IMR-90 (cell line): ENCODE data around the gene CD79A. TPM values are rescaled to one million over a fixed set of nuclear protein-coding genes. Genes with fewer than 3 reads are reported as not detected.

Experiments
- ATAC-seq: fragments of 200-7000 bp; cut with Tn5 transposase; 2 replicates; pipeline ENCODE4 v1.9.1; 2020; ENCODE audit warnings: low read depth, mild to moderate bottlenecking, moderate library complexity
- BruUV-seq: library from RNA; stranded (reverse); fragments of 400-500 nt; replicated peaks from 2 replicates; lab custom pipeline; 2021; lab: Mats Ljungman, UMichigan
- CTCF ChIA-PET: fragments of 300-600 bp; formaldehyde crosslinking; extraction: SDS; loops from one replicate; lab custom pipeline; 2021; ENCODE audit warnings: antibody characterized with exemption; lab: Yijun Ruan, JAX
- POLR2A ChIA-PET: fragments of 300-600 bp; sonication (Branson Sonifier 250); formaldehyde crosslinking; loops from one replicate; lab custom pipeline; 2022; ENCODE audit warnings: antibody characterized with exemption; ENCODE audit not compliant: unreplicated experiment; lab: Charles Lee
- DNase-seq: peaks from one replicate; pipeline ENCODE4 v3.0.0; 2013
- H2AFZ ChIP-seq: replicated peaks from 2 replicates; pipeline ENCODE3; 2013; ENCODE audit warnings: low read length, mild to moderate bottlenecking; ENCODE audit not compliant: poor library complexity
- H2AK5ac ChIP-seq: 2 replicates; pipeline ENCODE4 v1.6.1; 2013; ENCODE audit warnings: low read depth, low read length, inconsistent platforms
- H2AK9ac ChIP-seq: replicated peaks from 2 replicates; pipeline ENCODE3; 2013; ENCODE audit warnings: mild to moderate bottlenecking, low read depth, low read length, moderate library complexity; ENCODE audit not compliant: poor library complexity
- H2BK120ac ChIP-seq: 2 replicates; pipeline ENCODE4 v1.6.1; 2013; ENCODE audit warnings: low read depth, low read length, inconsistent platforms
- H2BK15ac ChIP-seq: 3 replicates; pipeline ENCODE4 v1.6.1; 2013; ENCODE audit warnings: low read depth, low read length, inconsistent platforms
- H2BK20ac ChIP-seq: 2 replicates; pipeline ENCODE4 v1.6.1; 2013; ENCODE audit warnings: low read depth, mild to moderate bottlenecking, inconsistent platforms, low read length, moderate library complexity
- H2BK5ac ChIP-seq: 2 replicates; pipeline ENCODE4 v1.6.1; 2013; ENCODE audit warnings: mild to moderate bottlenecking, low read depth, low read length, inconsistent platforms; ENCODE audit not compliant: poor library complexity, severe bottlenecking
- H3K14ac ChIP-seq: replicated peaks from 2 replicates; pipeline ENCODE4 v1.6.1; 2013; ENCODE audit warnings: low read depth, low read length, inconsistent platforms
- H3K18ac ChIP-seq: 2 replicates; pipeline ENCODE4 v1.6.1; 2013; ENCODE audit warnings: low read depth, low read length, control low read depth
- H3K23ac ChIP-seq: 2 replicates; pipeline ENCODE4 v1.6.1; 2013; ENCODE audit warnings: low read depth, low read length, inconsistent platforms
- H3K27ac ChIP-seq: 2 replicates; pipeline ENCODE4 v1.5.1; 2013; ENCODE audit warnings: mild to moderate bottlenecking, control low read depth, low read length; ENCODE audit not compliant: insufficient read depth
- H3K27me3 ChIP-seq: 2 replicates; pipeline ENCODE4 v1.6.1; 2013; ENCODE audit warnings: low read length; ENCODE audit not compliant: control insufficient read depth, insufficient read depth
- H3K36me3 ChIP-seq: 2 replicates; pipeline ENCODE4 v1.6.1; 2013; ENCODE audit warnings: low read length, mixed read lengths; ENCODE audit not compliant: control insufficient read depth, insufficient read depth
- H3K4ac ChIP-seq: 2 replicates; pipeline ENCODE4 v1.6.1; 2013; ENCODE audit warnings: low read depth, low read length, inconsistent platforms
- H3K4me1 ChIP-seq: 2 replicates; pipeline ENCODE4 v1.6.1; 2013; ENCODE audit warnings: low read length, mixed read lengths; ENCODE audit not compliant: control insufficient read depth, insufficient read depth
- H3K4me2 ChIP-seq: 2 replicates; pipeline ENCODE4 v1.6.1; 2013; ENCODE audit warnings: low read depth, mild to moderate bottlenecking, control low read depth, low read length, moderate library complexity
- H3K4me3 ChIP-seq: 2 replicates; pipeline ENCODE4 v1.5.1; 2013; ENCODE audit warnings: low read depth, mild to moderate bottlenecking, control low read depth, low read length, moderate library complexity; ENCODE audit not compliant: insufficient read depth
- H3K56ac ChIP-seq: 2 replicates; pipeline ENCODE4 v1.6.1; 2013; ENCODE audit warnings: low read length, inconsistent platforms; ENCODE audit not compliant: insufficient read depth; ENCODE audit errors: extremely low read depth
- H3K79me1 ChIP-seq, 2 experiments: 2 replicates each; pipeline ENCODE4 v1.6.1; 2013; ENCODE audit warnings: low read length in 2 of 2, inconsistent platforms in 1 of 2, low read depth in 1 of 2
- H3K9ac ChIP-seq: 2 replicates; pipeline ENCODE4 v1.6.1; 2013; ENCODE audit warnings: low read depth, low read length, control low read depth
- H3K9me1 ChIP-seq: 2 replicates; pipeline ENCODE4 v1.6.1; 2013; ENCODE audit warnings: low read length, inconsistent platforms; ENCODE audit not compliant: insufficient read depth
- H3K9me3 ChIP-seq: 2 replicates; pipeline ENCODE4 v1.6.1; 2013; ENCODE audit warnings: low read length; ENCODE audit not compliant: control insufficient read depth, insufficient read depth
- H4K20me1 ChIP-seq: 2 replicates; pipeline ENCODE4 v1.6.1; 2013; ENCODE audit warnings: low read length, inconsistent platforms; ENCODE audit not compliant: insufficient read depth
- H4K5ac ChIP-seq: 2 replicates; pipeline ENCODE4 v1.6.1; 2013; ENCODE audit warnings: mild to moderate bottlenecking, low read depth, low read length, control low read depth
- H4K8ac ChIP-seq, 2 experiments: 2 replicates each; pipeline ENCODE4 v1.6.1; 2013; ENCODE audit warnings: low read depth in 2 of 2, low read length in 2 of 2, control low read depth in 1 of 2, inconsistent platforms in 1 of 2
- H4K91ac ChIP-seq: 2 replicates; pipeline ENCODE4 v1.6.1; 2013; ENCODE audit warnings: low read depth, low read length, inconsistent platforms; ENCODE audit not compliant: insufficient read depth
- FOS ChIP-seq: fragments of 150-350 bp; IDR thresholded peaks from 2 replicates; pipeline ENCODE4 v1.6.1; 2016; ENCODE audit warnings: low read depth, low read length
- NFE2L2 ChIP-seq: fragments of 150-350 bp; IDR thresholded peaks from 2 replicates; pipeline ENCODE4 v1.6.1; 2016; ENCODE audit warnings: low read depth, mild to moderate bottlenecking, low read length
- POLR2A ChIP-seq: IDR thresholded peaks from 2 replicates; pipeline ENCODE4 v1.6.1; 2012; ENCODE audit warnings: mild to moderate bottlenecking, low read depth, low read length
- WGBS, 2 experiments: methylation state at CpG; one replicate each; pipeline versions ENCODE4 v1.1.5 to v1.1.7; 2013; ENCODE audit warnings: missing lambda C conversion rate in 2 of 2; ENCODE audit not compliant: insufficient read length in 1 of 2; ENCODE audit errors: extremely low coverage in 2 of 2; 5-methylcytosine and 5-hydroxymethylcytosine counted together
- dilution Hi-C: fragments of 300-500 bp; cut with HindIII; formaldehyde crosslinking; loops from one replicate; pipeline ENCODE4 v1.14.3; 2018; ENCODE audit warnings: low sequenced_read_pairs; ENCODE audit not compliant: unreplicated experiment
- in situ Hi-C: fragments of 300-500 bp; cut with MboI; formaldehyde crosslinking; loops from 3 replicates; pipeline ENCODE4 v1.14.3; 2019; ENCODE audit warnings: low sequenced_read_pairs, inconsistent platforms, mixed read lengths
- intact Hi-C: fragments of 100-400 bp; cut with micrococcal nuclease; formaldehyde crosslinking; loops from 2 replicates; pipeline ENCODE4 v1.10.0; 2022
- polyA plus RNA-seq, 3 experiments: library from polyadenylated mRNA; depleted of rRNA; stranded (reverse); fragments of >200 nt; gene quantifications; 2 replicates each; pipeline ENCODE4 v1.2.3, GENCODE V29; 2012; ENCODE audit warnings: low replicate concordance in 1 of 3
- total RNA-seq: library from RNA; depleted of rRNA; stranded (reverse); fragments of >200 nt; gene quantifications from 2 replicates; pipeline ENCODE4 v1.2.3, GENCODE V29; 2012

Gene CD79A
- total and polyA plus RNA-seq, 2 of the 4 experiments (the other 2 are of a cell fraction), result 0.19 TPM; not detected in 1

GRCh38 chr19:41927497-41928192 lies 50.6 kb downstream of the CD79A start:
- peak overlapping the region; percentile 89 for H2AFZ ChIP-seq

More at GRCh38 chr19:41927497-41928192, 50.6 kb downstream of the CD79A start:
- intact Hi-C loops, result no loop called here
- Histone ChIP-seq H3K27ac (no peak overlapping the region), H2BK20ac (no peak overlapping the region), H3K23ac (no peak overlapping the region), H4K91ac (no peak overlapping the region), H3K9me1 (no peaks in the 10 kb centered on the region; the same call in 1 of the 2 replicates), H3K56ac (no peak overlapping the region), H3K14ac (no peak overlapping the region), H2BK120ac (no peak overlapping the region), H3K4ac (no peak overlapping the region), H2BK5ac (no peak overlapping the region), H4K20me1 (peaks cover 25% of the 10 kb centered on the region), H2AK5ac (no peak overlapping the region), H3K9me3 (peaks cover 3% of the 10 kb centered on the region; the same call in 1 of the 2 replicates), H2AK9ac (no peak overlapping the region), H3K4me2 (peak overlapping the region; percentile 95), H3K4me1 (peaks cover 5% of the 10 kb centered on the region), H4K5ac (no peak overlapping the region), H3K4me3 (peak overlapping the region; percentile 43), H3K27me3 (peaks cover 87% of the 10 kb centered on the region), H2BK15ac (no peak overlapping the region), H3K18ac (no peak overlapping the region), H4K8ac (no peak overlapping the region), H3K79me1 (no peaks in the 10 kb centered on the region), H3K36me3 (no peaks in the 10 kb centered on the region), H3K9ac (no peak overlapping the region)
- dilution Hi-C loops, result no loop called here
- ChIA-PET POLR2A (no interaction called here), CTCF (no interaction called here)
- in situ Hi-C loops, result no loop called here
- WGBS, 2 experiments, result 22% methylated on average over 7 of the region's 43 CpGs; no CpG with 5 or more reads in 1 of the 2 experiments
- TF ChIP-seq FOS (no peak), POLR2A (no peak), NFE2L2 (no peak)
- ATAC-seq (peak; percentile 41), DNase-seq (no peak)
- no TSS peak for BruUV-seq
